ENCODE measurements around the gene AP2A1.

- TF ChIP-seq CTCF (IDR thresholded peaks at IDR 0.05 in 2 of 3, conservative IDR thresholded peaks at IDR 0.05 in 1 of 3; ENCODE audit: control insufficient read depth in 2 of 3, extremely low read depth in 1 of 3, insufficient read depth in 1 of 3, low read depth in 3 of 3, low read length in 3 of 3) (no peak), REST (IDR thresholded peaks at IDR 0.05; ENCODE audit: low read depth, low read length) (no peak), FOXK2 (IDR thresholded peaks at IDR 0.05) (no peak), POU2F2 (IDR thresholded peaks at IDR 0.05; ENCODE audit: borderline replicate concordance, low read depth, low read length) (no peak)
Measured at GRCh38 chr19:49803529-49803856, 36.7 kb downstream of the AP2A1 start.

Data from GM12878 (cell line).